ENCODE measurements around the gene DDX27. TPM values are rescaled to one million over a fixed set of nuclear protein-coding genes. Genes with fewer than 3 reads are reported as not detected.
A peak's percentile ranks its signal among the peaks of the same experiment; 100 is the strongest.

DDX27 gene
- total and polyA plus RNA-seq, 2 of the 13 experiments (the other 11 are each of a cell fraction or from before 2014, with no cell fraction given): 42.6 to 72.8 TPM

GRCh38 chr20:49245921-49246740 is 26.9 kb downstream of the DDX27 start (continued):
- peak; percentile 8; the same call in 1 of the 2 replicates for TF ChIP-seq USF2 (IDR thresholded peaks at IDR 0.05; ENCODE audit: low read depth, low read length)
- no peak for TF ChIP-seq USF2 (CRISPR knock-in tag; IDR thresholded peaks at IDR 0.05; ENCODE audit: borderline replicate concordance)
- TF ChIP-seq SATB2 (CRISPR knock-in tag; IDR thresholded peaks at IDR 0.05): no peak
- TF ChIP-seq PHF5A (CRISPR knock-in tag; IDR thresholded peaks at IDR 0.05; ENCODE audit: low read depth, unreplicated experiment): no peak
- peak; percentile 82 for TF ChIP-seq RBM22 (optimal IDR thresholded peaks at IDR 0.05; ENCODE audit: low read length)
- no peak for TF ChIP-seq ZNF121 (CRISPR knock-in tag; IDR thresholded peaks at IDR 0.05)
- TF ChIP-seq, protein P1, sequence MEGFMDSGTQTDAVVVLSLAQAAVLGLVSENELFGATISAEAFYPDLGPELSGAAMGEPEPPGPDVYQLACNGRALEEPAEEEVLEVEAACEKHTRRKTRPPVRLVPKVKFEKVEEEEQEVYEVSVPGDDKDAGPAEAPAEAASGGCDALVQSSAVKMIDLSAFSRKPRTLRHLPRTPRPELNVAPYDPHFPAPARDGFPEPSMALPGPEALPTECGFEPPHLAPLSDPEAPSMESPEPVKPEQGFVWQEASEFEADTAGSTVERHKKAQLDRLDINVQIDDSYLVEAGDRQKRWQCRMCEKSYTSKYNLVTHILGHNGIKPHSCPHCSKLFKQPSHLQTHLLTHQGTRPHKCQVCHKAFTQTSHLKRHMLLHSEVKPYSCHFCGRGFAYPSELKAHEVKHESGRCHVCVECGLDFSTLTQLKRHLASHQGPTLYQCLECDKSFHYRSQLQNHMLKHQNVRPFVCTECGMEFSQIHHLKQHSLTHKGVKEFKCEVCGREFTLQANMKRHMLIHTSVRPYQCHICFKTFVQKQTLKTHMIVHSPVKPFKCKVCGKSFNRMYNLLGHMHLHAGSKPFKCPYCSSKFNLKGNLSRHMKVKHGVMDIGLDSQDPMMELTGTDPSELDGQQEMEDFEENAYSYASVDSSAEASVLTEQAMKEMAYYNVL (CRISPR knock-in tag; IDR thresholded peaks at IDR 0.05; ENCODE audit: borderline replicate concordance): no peak
- TF ChIP-seq ERF (CRISPR knock-in tag; IDR thresholded peaks at IDR 0.05): peak; percentile 51; the same call in 1 of the 2 replicates
- no peak for TF ChIP-seq ZBTB21 (CRISPR knock-in tag; IDR thresholded peaks at IDR 0.05)
- no peak for TF ChIP-seq TAF15 (IDR thresholded peaks at IDR 0.05; ENCODE audit: low read depth, low read length, poor library complexity, severe bottlenecking)
- no peak for TF ChIP-seq ZNF775 (CRISPR knock-in tag; IDR thresholded peaks at IDR 0.05; ENCODE audit: borderline replicate concordance)
- TF ChIP-seq ZNF251 (CRISPR knock-in tag; IDR thresholded peaks at IDR 0.05): no peak
- TF ChIP-seq ZNF567 (CRISPR knock-in tag; IDR thresholded peaks at IDR 0.05; ENCODE audit: borderline replicate concordance): no peak
- TF ChIP-seq FOSL2 (CRISPR knock-in tag; IDR thresholded peaks at IDR 0.05): 0 out of 2 replicates have a peak, but pooled peaks have one; percentile 4
- TF ChIP-seq IRX3 (CRISPR knock-in tag; IDR thresholded peaks at IDR 0.05; ENCODE audit: borderline replicate concordance, low read depth): 0 out of 2 replicates have a peak, but pooled peaks have one; percentile 33
- TF ChIP-seq GLMP (CRISPR knock-in tag; IDR thresholded peaks at IDR 0.05; ENCODE audit: borderline replicate concordance): no peak
- no peak for TF ChIP-seq HMG20A (CRISPR knock-in tag; IDR thresholded peaks at IDR 0.05; ENCODE audit: borderline replicate concordance)
- no peak for TF ChIP-seq HNRNPLL (IDR thresholded peaks at IDR 0.05; ENCODE audit: low read depth, low read length, poor library complexity, severe bottlenecking)
